ENCODE measurements around the gene PLP2. TPM values are rescaled to one million over a fixed set of nuclear protein-coding genes. Genes with fewer than 3 reads are reported as not detected.

The PLP2 gene
- total and polyA plus RNA-seq, 2 of the 13 experiments (the other 11 are each of a cell fraction or from before 2014, with no cell fraction given) = 0.40 to 3.6 TPM

DNA sequence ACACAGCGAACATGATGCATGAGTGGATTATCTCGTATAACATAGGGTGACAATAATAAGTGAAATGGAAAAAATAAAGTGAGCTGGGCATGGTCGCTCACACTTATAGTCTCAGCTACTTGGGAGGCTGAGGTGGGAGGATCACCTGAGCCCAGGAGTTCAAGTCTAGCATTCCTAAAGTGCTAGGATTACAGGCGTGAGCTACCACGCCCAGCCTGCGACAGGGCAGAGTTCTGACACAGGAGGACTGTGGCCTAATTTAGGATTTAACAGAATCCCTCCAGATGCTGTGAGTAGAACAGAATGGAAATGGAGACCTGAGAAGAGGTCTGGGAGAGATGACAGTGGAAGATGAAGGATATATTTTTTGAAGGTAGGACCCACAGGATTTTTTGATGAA lies 17.9 kb downstream of the PLP2 start (continued):
- no peak for TF ChIP-seq KDM1A (CRISPR knock-in tag; IDR thresholded peaks at IDR 0.05)
- TF ChIP-seq RBM39 (IDR thresholded peaks at IDR 0.05; ENCODE audit: low read depth, low read length, poor library complexity, severe bottlenecking) = no peak
- TF ChIP-seq, protein P1, sequence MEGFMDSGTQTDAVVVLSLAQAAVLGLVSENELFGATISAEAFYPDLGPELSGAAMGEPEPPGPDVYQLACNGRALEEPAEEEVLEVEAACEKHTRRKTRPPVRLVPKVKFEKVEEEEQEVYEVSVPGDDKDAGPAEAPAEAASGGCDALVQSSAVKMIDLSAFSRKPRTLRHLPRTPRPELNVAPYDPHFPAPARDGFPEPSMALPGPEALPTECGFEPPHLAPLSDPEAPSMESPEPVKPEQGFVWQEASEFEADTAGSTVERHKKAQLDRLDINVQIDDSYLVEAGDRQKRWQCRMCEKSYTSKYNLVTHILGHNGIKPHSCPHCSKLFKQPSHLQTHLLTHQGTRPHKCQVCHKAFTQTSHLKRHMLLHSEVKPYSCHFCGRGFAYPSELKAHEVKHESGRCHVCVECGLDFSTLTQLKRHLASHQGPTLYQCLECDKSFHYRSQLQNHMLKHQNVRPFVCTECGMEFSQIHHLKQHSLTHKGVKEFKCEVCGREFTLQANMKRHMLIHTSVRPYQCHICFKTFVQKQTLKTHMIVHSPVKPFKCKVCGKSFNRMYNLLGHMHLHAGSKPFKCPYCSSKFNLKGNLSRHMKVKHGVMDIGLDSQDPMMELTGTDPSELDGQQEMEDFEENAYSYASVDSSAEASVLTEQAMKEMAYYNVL (CRISPR knock-in tag; IDR thresholded peaks at IDR 0.05; ENCODE audit: borderline replicate concordance) = no peak

- intact Hi-C loops (cut with micrococcal nuclease; ENCODE audit: unreplicated experiment) (loop anchor here (5.0 kb wide), 1 partner anchor 76 kb away; the partner anchor contains the start of gene PPP1R3F), in situ Hi-C loops (cut with HindIII; ENCODE audit: extremely low pct_ligation_motif_present, low pct_unique_long_range_greater_than_20kb) (no loop called here)
- no TSS peak for BruUV-seq (replicated peaks)
- ATAC-seq = peak; percentile 95
- no peaks in the 10 kb centered on the region for H3K9me3 ChIP-seq (ENCODE audit: low read length)
- no peak overlapping the region for H2AFZ ChIP-seq (ENCODE audit: low read length)
- peak overlapping the region; percentile 84 for H3K27ac ChIP-seq (ENCODE audit: extremely low read length, insufficient read depth, low read length)
- WGBS (ENCODE audit: low lambda C conversion rate) = 1% methylated on average over 23 of the region's 32 CpGs
- CTCF ChIA-PET (ENCODE audit: low intra/inter-chr PET ratio, low total read pairs) = no interaction called here
- no peaks in the 10 kb centered on the region for H3K79me2 ChIP-seq (ENCODE audit: insufficient read depth, low read length)
- no peaks in the 10 kb centered on the region for H3K36me3 ChIP-seq (replicated peaks in 1 of 2; ENCODE audit: control insufficient read depth in 1 of 2, insufficient read depth in 2 of 2, low read length in 2 of 2)
- no peaks in the 10 kb centered on the region for H3K27me3 ChIP-seq (ENCODE audit: control insufficient read depth in 1 of 2, insufficient read depth in 2 of 2, low read length in 2 of 2)
- peak overlapping the region; percentile 64 to 80 (median 78); a peak in 5 of 6 replicates for H3K4me3 ChIP-seq (replicated peaks in 1 of 3; ENCODE audit: insufficient read depth in 1 of 3, low read depth in 2 of 3, low read length in 3 of 3)
- no peaks in the 10 kb centered on the region for H4K20me1 ChIP-seq (ENCODE audit: insufficient read depth, low read length)
- POLR2A ChIA-PET = interaction anchor here (0.6 to 1.7 kb wide), 30 partner anchors 10 to 731 kb away, joined by 3 to 21 read pairs (median 4); partner anchors contain the start of genes CCDC22, CLCN5, HDAC6 and PPP1R3F
- peak; percentile 100 for FAIRE-seq
- H3K4me2 ChIP-seq (ENCODE audit: low read depth, low read length) = peak overlapping the region; percentile 65
- peak; percentile 98 for DNase-seq (ENCODE audit: low spot score)
- H3K9ac ChIP-seq (ENCODE audit: insufficient read depth, low read depth, low read length) = peak overlapping the region; percentile 86
- peaks cover 59% of the 10 kb centered on the region for H3K4me1 ChIP-seq (ENCODE audit: insufficient read depth, low read length)
- TF ChIP-seq MBD4 (IDR thresholded peaks at IDR 0.05; ENCODE audit: borderline replicate concordance, low read length) = no peak
- TF ChIP-seq ZNF816 (CRISPR knock-in tag; IDR thresholded peaks at IDR 0.05; ENCODE audit: borderline replicate concordance) = no peak
- no peak for TF ChIP-seq U2AF1 (optimal IDR thresholded peaks at IDR 0.05; ENCODE audit: low read depth, low read length)
- peak; percentile 87; the same call in 1 of the 2 replicates for TF ChIP-seq RBFOX2 (IDR thresholded peaks at IDR 0.05; ENCODE audit: low read depth, low read length)
- TF ChIP-seq, protein P2, sequence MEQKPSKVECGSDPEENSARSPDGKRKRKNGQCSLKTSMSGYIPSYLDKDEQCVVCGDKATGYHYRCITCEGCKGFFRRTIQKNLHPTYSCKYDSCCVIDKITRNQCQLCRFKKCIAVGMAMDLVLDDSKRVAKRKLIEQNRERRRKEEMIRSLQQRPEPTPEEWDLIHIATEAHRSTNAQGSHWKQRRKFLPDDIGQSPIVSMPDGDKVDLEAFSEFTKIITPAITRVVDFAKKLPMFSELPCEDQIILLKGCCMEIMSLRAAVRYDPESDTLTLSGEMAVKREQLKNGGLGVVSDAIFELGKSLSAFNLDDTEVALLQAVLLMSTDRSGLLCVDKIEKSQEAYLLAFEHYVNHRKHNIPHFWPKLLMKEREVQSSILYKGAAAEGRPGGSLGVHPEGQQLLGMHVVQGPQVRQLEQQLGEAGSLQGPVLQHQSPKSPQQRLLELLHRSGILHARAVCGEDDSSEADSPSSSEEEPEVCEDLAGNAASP (CRISPR knock-in tag; IDR thresholded peaks at IDR 0.05; ENCODE audit: borderline replicate concordance) = 0 out of 2 replicates have a peak, but pooled peaks have one; percentile 3
- no peak for TF ChIP-seq GABPA (IDR thresholded peaks at IDR 0.05; ENCODE audit: low read depth, low read length)
- TF ChIP-seq GABPA (CRISPR knock-in tag; IDR thresholded peaks at IDR 0.05; ENCODE audit: low read depth) = peak; percentile 80
- TF ChIP-seq ATF7 (IDR thresholded peaks at IDR 0.05) = peak; percentile 4; the same call in 1 of the 2 replicates
- TF ChIP-seq ATF7 (CRISPR knock-in tag; IDR thresholded peaks at IDR 0.05) = no peak
- 0 out of 2 replicates have a peak, but pooled peaks have one; percentile 38 for TF ChIP-seq ZBED4 (CRISPR knock-in tag; IDR thresholded peaks at IDR 0.05; ENCODE audit: borderline replicate concordance)
- peak; percentile 91 for TF ChIP-seq CREB1 (IDR thresholded peaks at IDR 0.05)
- peak; percentile 95 for TF ChIP-seq CREB1 (CRISPR knock-in tag; IDR thresholded peaks at IDR 0.05)
- TF ChIP-seq ZNF251 (CRISPR knock-in tag; IDR thresholded peaks at IDR 0.05) = no peak
Measured at GRCh38 chrX:49190821-49191573, 19.3 kb downstream of the PLP2 start.
